Measurements from ENCODE around the gene FHIT.

Gene FHIT

GRCh38 chr3:59699648-59700320 lies 1551.5 kb downstream of the FHIT start:
- DNase-seq, result no peak
